ENCODE results near the gene SMS.

DNA sequence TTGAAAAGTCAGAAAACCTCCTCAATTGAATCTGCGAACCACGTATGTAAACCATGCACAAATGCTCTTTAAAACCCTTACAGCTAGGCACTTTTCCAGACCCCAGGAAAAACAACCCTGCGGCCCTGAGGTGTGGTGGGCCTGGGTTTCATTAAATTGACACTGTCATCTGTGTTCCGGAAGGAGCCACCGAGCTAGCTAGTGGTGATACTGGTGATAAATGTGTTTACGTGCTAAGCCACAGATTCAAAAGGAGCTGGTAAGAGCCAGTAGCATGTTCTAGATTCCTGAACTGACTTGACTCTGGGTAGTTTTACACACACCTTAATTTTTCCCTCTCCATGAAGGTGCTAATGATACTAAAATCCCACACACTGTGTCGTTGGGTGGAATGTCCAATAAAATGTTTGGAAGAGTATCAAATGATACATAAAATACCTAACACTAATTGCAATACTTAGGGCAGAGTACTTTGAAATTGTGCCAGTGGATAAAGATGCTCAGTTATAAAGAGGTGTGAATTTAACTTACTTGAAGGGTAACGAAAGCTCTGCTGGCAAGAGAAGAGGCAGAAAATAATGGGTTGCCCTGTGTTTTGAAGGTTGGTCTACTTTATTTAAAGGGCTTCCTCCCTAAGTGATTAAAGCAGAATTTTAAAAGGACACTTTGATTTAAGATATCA, 8.5 kb downstream of the SMS start:
- TF ChIP-seq CTCF (IDR thresholded peaks at IDR 0.05; ENCODE audit: low read length), result no peak
- TF ChIP-seq EZH2 (optimal IDR thresholded peaks at IDR 0.05; ENCODE audit: low read depth, low read length), result no peak
